Small intestine (tissue), 7 donors: ENCODE results near the gene ATF6. TPM values are rescaled to one million over a fixed set of nuclear protein-coding genes. Genes with fewer than 3 reads are reported as not detected.

Experiments used
- DNase-seq, 2 donors: peaks; one replicate each; pipeline versions ENCODE4 v3.0.0 to v3.0.0-alpha.2; 2013
- FAIRE-seq: peaks from 2 replicates; lab custom pipeline; 2012; peaks lifted over from hg19 to GRCh38; lab: Jason Lieb, UNC
- H3K27ac ChIP-seq, 3 donors: one replicate each; pipeline ENCODE4 v1.5.1; 2013; ENCODE audit warnings: low read length in 2 of 3, mild to moderate bottlenecking in 2 of 3, control low read depth in 1 of 3, inconsistent platforms in 1 of 3, low read depth in 1 of 3, moderate library complexity in 1 of 3
- H3K27me3 ChIP-seq, 3 donors: one replicate each; pipeline ENCODE4 v1.6.1; 2013; ENCODE audit warnings: low read length in 3 of 3, inconsistent platforms in 1 of 3; ENCODE audit not compliant: control insufficient read depth in 3 of 3, insufficient read depth in 3 of 3
- H3K36me3 ChIP-seq, 3 donors: one replicate each; pipeline ENCODE4 v1.6.1; 2013; ENCODE audit warnings: low read length in 3 of 3, inconsistent platforms in 1 of 3, low read depth in 1 of 3, mild to moderate bottlenecking in 1 of 3, moderate library complexity in 1 of 3; ENCODE audit not compliant: control insufficient read depth in 3 of 3, insufficient read depth in 2 of 3
- H3K4me1 ChIP-seq, 3 donors: one replicate each; pipeline ENCODE4 v1.6.1; 2013; ENCODE audit warnings: low read length in 2 of 3, inconsistent platforms in 1 of 3, low read depth in 1 of 3, mild to moderate bottlenecking in 1 of 3, moderate library complexity in 1 of 3; ENCODE audit not compliant: control insufficient read depth in 3 of 3, insufficient read depth in 2 of 3
- H3K4me3 ChIP-seq, 3 donors: one replicate each; pipeline ENCODE4 v1.5.1; 2013; ENCODE audit warnings: low read length in 3 of 3, control low read depth in 1 of 3, inconsistent platforms in 1 of 3, low read depth in 1 of 3, mild to moderate bottlenecking in 1 of 3, moderate library complexity in 1 of 3
- H3K9me3 ChIP-seq, 2 donors: one replicate each; pipeline ENCODE4 v1.6.1; 2013; ENCODE audit warnings: low read depth in 1 of 2, low read length in 1 of 2; ENCODE audit not compliant: control insufficient read depth in 2 of 2, insufficient read depth in 1 of 2
- WGBS, 3 donors: extraction: QIAGEN DNeasy Blood & Tissue Kit; methylation state at CpG; one replicate each; pipeline ENCODE4 v1.1.7; 2013; 5-methylcytosine and 5-hydroxymethylcytosine counted together
- polyA plus RNA-seq, 4 donors: library from polyadenylated mRNA; stranded (reverse) in 3 of 4; unstranded in 1 of 4; fragments of 200-250 nt in 3 of 4; fragments of 120-200 nt in 1 of 4; gene quantifications; one replicate each; pipeline versions ENCODE4 v1.2.1 to v1.2.3, GENCODE V29; 2013
- donor health status: healthy with polysubstance abuse.
- donor health status: control.
- donor health status: control.
- donor health status: Bipolar disorder and iron deficiency.
- donor health status: healthy.

Gene ATF6
- polyA plus RNA-seq, 4 donors = 2.7 to 19.6 (median 6.1) TPM

DNA sequence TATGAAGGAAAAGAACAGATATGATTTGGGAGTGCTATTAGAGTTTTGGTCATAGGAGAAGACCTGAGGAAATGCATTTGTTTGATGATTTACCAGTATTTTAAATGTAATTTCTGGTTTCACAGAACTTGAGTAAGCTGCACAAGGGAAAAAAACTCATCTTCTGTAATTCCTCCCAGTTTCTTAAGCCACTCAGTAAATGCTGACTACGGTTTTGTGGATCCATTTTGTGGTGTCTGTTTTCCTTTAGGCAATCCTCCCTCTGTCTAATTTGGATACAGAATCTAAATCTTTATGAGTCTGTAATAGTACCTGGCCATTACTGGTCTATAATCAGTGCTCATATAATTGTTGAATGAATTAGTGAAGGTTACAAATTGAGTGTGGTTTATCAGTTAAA is 185.5 kb downstream of the ATF6 start:
- Histone ChIP-seq H3K4me3 (no peak overlapping the region), H3K27me3 (no peaks in the 10 kb centered on the region), H3K27ac (no peak overlapping the region), H3K9me3 (no peaks in the 10 kb centered on the region), H3K36me3 (no peaks in the 10 kb centered on the region), H3K4me1 (no peaks in the 10 kb centered on the region)
- WGBS, 3 donors = 92 to 100% (median 92%) methylated on average over 1 of the region's 1 CpG
- FAIRE-seq (no peak), DNase-seq (no peak)

DNA sequence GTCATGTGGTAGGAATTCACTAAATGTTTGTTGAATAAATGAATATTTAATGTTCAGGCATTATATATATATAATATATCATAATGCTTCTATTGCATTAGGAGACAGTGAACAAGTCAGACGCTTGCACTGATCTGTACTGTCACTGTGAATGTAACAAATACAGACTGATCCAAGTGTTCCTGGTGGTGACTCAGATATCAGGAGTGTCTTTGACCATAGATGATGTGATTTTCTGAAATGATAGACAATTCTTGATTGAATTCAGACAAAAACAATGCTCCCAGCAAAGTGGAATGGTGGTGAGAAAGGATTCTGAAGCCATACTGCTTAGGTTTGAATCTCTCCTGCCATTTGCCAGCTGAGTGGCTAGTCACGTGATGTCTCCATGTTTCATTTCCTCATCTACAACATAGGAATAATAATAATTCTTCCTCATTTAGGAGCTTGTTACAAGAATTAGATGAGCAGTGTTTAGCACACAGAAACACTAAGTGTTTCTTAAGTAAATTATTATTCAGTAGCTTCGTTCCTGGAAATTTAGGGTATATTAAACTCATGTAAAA is 186.6 kb downstream of the ATF6 start:
- FAIRE-seq (no peak), DNase-seq (no peak)
- Histone ChIP-seq H3K4me1 (no peaks in the 10 kb centered on the region), H3K27ac (no peak overlapping the region), H3K27me3 (no peaks in the 10 kb centered on the region), H3K36me3 (no peaks in the 10 kb centered on the region), H3K4me3 (no peak overlapping the region), H3K9me3 (no peaks in the 10 kb centered on the region)
- 92 to 97% (median 94%) methylated on average over 3 of the region's 3 CpGs for WGBS, 3 donors

GRCh38 chr1:161953256-161953920 is 187.3 kb downstream of the ATF6 start:
- Histone ChIP-seq H3K4me3 (no peak overlapping the region), H3K9me3 (no peaks in the 10 kb centered on the region), H3K27ac (no peak overlapping the region), H3K4me1 (no peaks in the 10 kb centered on the region), H3K27me3 (no peaks in the 10 kb centered on the region), H3K36me3 (peaks cover 0 to 3% (median 1%) of the 10 kb centered on the region in 3 donors)
- FAIRE-seq (no peak), DNase-seq (no peak)
- 89 to 94% (median 90%) methylated on average over 5 of the region's 5 CpGs for WGBS, 3 donors

GRCh38 chr1:161954050-161954449 is 187.9 kb downstream of the ATF6 start:
- FAIRE-seq (no peak), DNase-seq (no peak)
- H3K27ac ChIP-seq = no peak overlapping the region
- no peaks in the 10 kb centered on the region for H3K4me1 ChIP-seq
- H3K9me3 ChIP-seq = no peaks in the 10 kb centered on the region
- H3K36me3 ChIP-seq = peaks cover 2 to 3% (median 3%) of the 10 kb centered on the region in 3 donors
- H3K27me3 ChIP-seq = no peaks in the 10 kb centered on the region
- 49 to 63% (median 55%) methylated on average over 2 of the region's 2 CpGs for WGBS, 3 donors
- no peak overlapping the region for H3K4me3 ChIP-seq

DNA sequence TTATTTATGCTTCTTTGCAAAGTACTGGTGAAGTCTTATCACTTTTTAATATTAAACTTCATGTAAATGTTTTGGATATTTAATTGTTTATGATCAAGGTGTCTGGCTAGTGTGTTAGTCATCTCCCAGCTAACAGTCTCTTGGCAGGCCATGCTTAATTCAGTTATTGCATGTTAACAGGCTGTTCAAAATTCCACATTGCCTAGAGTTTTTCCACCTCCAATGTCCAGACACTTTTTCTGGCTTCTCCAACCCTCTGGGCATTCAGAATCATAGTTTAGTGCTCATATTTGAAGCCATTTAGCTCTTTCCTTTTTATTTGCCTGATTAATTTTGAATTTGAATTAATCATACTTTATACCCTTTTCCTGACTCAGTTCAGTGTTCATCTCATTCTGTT is 188.3 kb downstream of the ATF6 start:
- no peaks in the 10 kb centered on the region for H3K27me3 ChIP-seq
- H3K4me1 ChIP-seq = no peaks in the 10 kb centered on the region
- no peaks in the 10 kb centered on the region for H3K9me3 ChIP-seq
- peaks cover 2 to 3% (median 3%) of the 10 kb centered on the region in 3 donors for H3K36me3 ChIP-seq
- FAIRE-seq = no peak
- H3K27ac ChIP-seq = no peak overlapping the region
- H3K4me3 ChIP-seq = no peak overlapping the region
- no peak for DNase-seq

- no peak overlapping the region for H3K4me3 ChIP-seq
- 93 to 98% (median 96%) methylated on average over 2 of the region's 2 CpGs for WGBS, 3 donors
- FAIRE-seq (no peak), DNase-seq (no peak)
- no peaks in the 10 kb centered on the region for H3K4me1 ChIP-seq
- H3K27me3 ChIP-seq = no peaks in the 10 kb centered on the region
- no peak overlapping the region for H3K27ac ChIP-seq
- no peaks in the 10 kb centered on the region for H3K9me3 ChIP-seq
- H3K36me3 ChIP-seq = peaks cover 3 to 4% (median 3%) of the 10 kb centered on the region in 3 donors
Observed at GRCh38 chr1:161955606-161956005, 189.5 kb downstream of the ATF6 start.

- H3K27ac ChIP-seq = no peak overlapping the region
- H3K4me3 ChIP-seq = no peak overlapping the region
- no peaks in the 10 kb centered on the region for H3K4me1 ChIP-seq
- no peaks in the 10 kb centered on the region for H3K27me3 ChIP-seq
- 88 to 96% (median 93%) methylated on average over 4 of the region's 4 CpGs for WGBS, 3 donors
- FAIRE-seq (no peak), DNase-seq (no peak)
- H3K9me3 ChIP-seq = no peaks in the 10 kb centered on the region
- H3K36me3 ChIP-seq = peaks cover 3 to 6% (median 5%) of the 10 kb centered on the region in 3 donors
Observed at GRCh38 chr1:161956097-161956496, 190.0 kb downstream of the ATF6 start.

DNA sequence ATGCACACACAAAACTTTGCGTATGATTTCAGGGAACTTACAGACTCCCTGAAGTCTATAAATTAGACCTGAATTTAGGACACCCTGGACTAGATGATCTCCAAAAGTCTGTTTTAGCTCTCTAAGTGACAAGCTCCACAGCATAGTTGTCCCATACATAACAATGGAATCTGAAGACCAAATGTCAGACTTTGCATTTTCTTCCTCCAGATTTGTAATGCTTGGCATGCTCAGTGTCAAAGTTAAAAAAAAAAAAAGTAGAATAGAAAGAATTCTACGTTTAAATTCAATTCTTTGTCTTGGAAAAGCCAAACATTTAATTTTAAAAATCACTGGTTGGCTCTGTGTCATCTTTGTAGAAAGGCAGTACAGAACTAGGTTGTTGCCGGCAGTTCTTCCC is 190.8 kb downstream of the ATF6 start:
- no peak overlapping the region for H3K4me3 ChIP-seq
- 89 to 94% (median 91%) methylated on average over 3 of the region's 3 CpGs for WGBS, 3 donors
- DNase-seq (no peak), FAIRE-seq (no peak)
- no peaks in the 10 kb centered on the region for H3K27me3 ChIP-seq
- H3K27ac ChIP-seq = no peak overlapping the region
- no peaks in the 10 kb centered on the region for H3K4me1 ChIP-seq
- peaks cover 3 to 7% (median 5%) of the 10 kb centered on the region in 3 donors for H3K36me3 ChIP-seq
- H3K9me3 ChIP-seq = no peaks in the 10 kb centered on the region
